Gastrocnemius medialis (tissue), 4 donors: ENCODE results near the gene LRRC61. TPM values are rescaled to one million over a fixed set of nuclear protein-coding genes. Genes with fewer than 3 reads are reported as not detected.

Experiments
- ATAC-seq, 2 donors: fragments of 150-250 bp; one replicate each; pipeline ENCODE4 v1.9.1; 2016
- DNase-seq, 2 donors: peaks; one replicate each; pipeline ENCODE4 v3.0.0-alpha.2; 2019
- H3K27ac ChIP-seq, 4 donors: fragments of 200-600 bp; sonication (generic); 1 replicate in 1 of 4; 2 replicates in 3 of 4; pipeline ENCODE4 v1.5.1; 2016 to 2018; ENCODE audit warnings: mild to moderate bottlenecking in 2 of 4, moderate library complexity in 1 of 4
- H3K27me3 ChIP-seq, 3 donors: fragments of 200-600 bp; sonication (generic) in 2 of 3; 1 replicate in 1 of 3; 2 replicates in 2 of 3; pipeline versions ENCODE4 v1.5.1 to v1.6.0; 2016 to 2019; ENCODE audit warnings: mild to moderate bottlenecking in 1 of 3, moderate library complexity in 1 of 3
- H3K36me3 ChIP-seq, 2 donors: fragments of 200-600 bp; sonication (generic) in 1 of 2; one replicate each; pipeline ENCODE4 v1.5.1; 2017 to 2018
- H3K4me1 ChIP-seq, 2 donors: fragments of 200-600 bp; sonication (generic) in 1 of 2; one replicate each; pipeline ENCODE4 v1.5.1; 2016 to 2017; ENCODE audit warnings: mild to moderate bottlenecking in 2 of 2
- H3K4me3 ChIP-seq, 4 donors: fragments of 200-600 bp; sonication (generic) in 3 of 4; 1 replicate in 1 of 4; 2 replicates in 3 of 4; pipeline ENCODE4 v1.5.1; 2016 to 2019; ENCODE audit warnings: mild to moderate bottlenecking in 2 of 4
- H3K9me3 ChIP-seq, 3 donors: fragments of 200-600 bp; sonication (generic) in 2 of 3; 1 replicate in 1 of 3; 2 replicates in 2 of 3; pipeline ENCODE4 v1.5.1; 2016 to 2019
- CTCF ChIP-seq, 5 experiments: fragments of 450-650 bp in 3 of 5; fragments of 200-600 bp in 2 of 5; sonication (generic) in 2 of 5; IDR thresholded peaks in 4 of 5; conservative IDR thresholded peaks in 1 of 5; 1 replicate in 4 of 5; 2 replicates in 1 of 5; pipeline ENCODE4 v1.5.1; 2016 to 2019; ENCODE audit warnings: antibody characterized with exemption in 5 of 5, mild to moderate bottlenecking in 3 of 5, moderate library complexity in 3 of 5
- POLR2A ChIP-seq, 2 donors: fragments of 450-650 bp; IDR thresholded peaks; one replicate each; pipeline ENCODE4 v1.6.1; 2017; ENCODE audit warnings: antibody characterized with exemption in 2 of 2, mild to moderate bottlenecking in 2 of 2, moderate library complexity in 2 of 2
- in situ Hi-C, 4 donors: fragments of 200-750 bp; cut with MboI; loops; one replicate each; pipeline versions ENCODE4 v1.15.0 to v1.8.0; 2017; ENCODE audit warnings: low sequenced_read_pairs in 4 of 4
- intact Hi-C: fragments of 100-400 bp; cut with DNase I; formaldehyde crosslinking; loops from one replicate; pipeline ENCODE4 v1.15.1; 2023; ENCODE audit warnings: low total_unique reads
- total RNA-seq, 4 donors: library from RNA; depleted of rRNA; stranded (reverse); fragments of >200 nt; gene quantifications; one replicate each; pipeline versions ENCODE4 v1.1.0 to v1.2.3, GENCODE V29; 2016

Gene LRRC61
- total RNA-seq, 4 donors from 2014 or later: 0.62 to 6.8 (median 1.9) TPM

- H3K4me1 ChIP-seq: peaks cover 0 to 2% of the 10 kb centered on the region in 2 donors
- in situ Hi-C loops: no loop called here
- H3K27ac ChIP-seq: no peak overlapping the region
- no peaks in the 10 kb centered on the region for H3K27me3 ChIP-seq
- intact Hi-C loops: no loop called here
- no peak overlapping the region for H3K4me3 ChIP-seq
- no peak for ATAC-seq
- H3K36me3 ChIP-seq: no peaks in the 10 kb centered on the region
- H3K9me3 ChIP-seq: no peaks in the 10 kb centered on the region
- no peak for DNase-seq
- no peak for TF ChIP-seq POLR2A (IDR thresholded peaks at IDR 0.05)
- no peak for TF ChIP-seq CTCF (IDR thresholded peaks at IDR 0.05 in 4 of 5, conservative IDR thresholded peaks at IDR 0.05 in 1 of 5)
These were observed 28.5 kb downstream of the LRRC61 start for GRCh38 chr7:150351587-150352194.

- in situ Hi-C loops (no loop called here), intact Hi-C loops (loop anchor here (1.0 to 2.0 kb wide), 2 partner anchors 34 to 65 kb away; no protein-coding TSS in a partner anchor)
- Histone ChIP-seq H3K27me3 (no peaks in the 10 kb centered on the region), H3K4me1 (peaks cover 4 to 5% of the 10 kb centered on the region in 2 donors), H3K4me3 (no peak overlapping the region), H3K9me3 (no peaks in the 10 kb centered on the region), H3K27ac (no peak overlapping the region), H3K36me3 (no peaks in the 10 kb centered on the region)
- ATAC-seq: no peak
- TF ChIP-seq CTCF (IDR thresholded peaks at IDR 0.05 in 4 of 5, conservative IDR thresholded peaks at IDR 0.05 in 1 of 5) (no peak), POLR2A (IDR thresholded peaks at IDR 0.05) (no peak)
- no peak for DNase-seq
These were observed 32.5 kb downstream of the LRRC61 start for GRCh38 chr7:150355666-150356059.

GRCh38 chr7:150356265-150356897, 33.2 kb downstream of the LRRC61 start:
- ATAC-seq (peak; percentile 20 to 56), DNase-seq (no peak)
- in situ Hi-C loops (no loop called here), intact Hi-C loops (loop anchor here (1.0 to 2.0 kb wide), 2 partner anchors 33 to 64 kb away; no protein-coding TSS in a partner anchor)
- H3K27me3 ChIP-seq: no peaks in the 10 kb centered on the region
- H3K27ac ChIP-seq: peak overlapping the region in 1 of 4 donors; percentile 8
- no peaks in the 10 kb centered on the region for H3K9me3 ChIP-seq
- peaks cover 5 to 6% of the 10 kb centered on the region in 2 donors for H3K4me1 ChIP-seq
- H3K4me3 ChIP-seq: no peak overlapping the region
- no peaks in the 10 kb centered on the region for H3K36me3 ChIP-seq
- TF ChIP-seq CTCF (IDR thresholded peaks at IDR 0.05 in 4 of 5, conservative IDR thresholded peaks at IDR 0.05 in 1 of 5) (peak; percentile 51 to 78 (median 60)), POLR2A (IDR thresholded peaks at IDR 0.05) (no peak)

- in situ Hi-C loops (no loop called here), intact Hi-C loops (loop anchor here (2.0 kb wide), 1 partner anchor 64 kb away; no protein-coding TSS in a partner anchor)
- H3K36me3 ChIP-seq: no peaks in the 10 kb centered on the region
- H3K4me3 ChIP-seq: no peak overlapping the region
- H3K27ac ChIP-seq: peak overlapping the region; percentile 10 to 51 (median 33)
- H3K9me3 ChIP-seq: no peaks in the 10 kb centered on the region
- TF ChIP-seq POLR2A (IDR thresholded peaks at IDR 0.05) (no peak), CTCF (IDR thresholded peaks at IDR 0.05 in 4 of 5, conservative IDR thresholded peaks at IDR 0.05 in 1 of 5) (no peak)
- ATAC-seq (peak; percentile 30 to 46), DNase-seq (no peak)
- H3K4me1 ChIP-seq: peaks cover 14% of the 10 kb centered on the region in 2 donors
- H3K27me3 ChIP-seq: no peaks in the 10 kb centered on the region
These were observed 34.1 kb downstream of the LRRC61 start for GRCh38 chr7:150357270-150357669.
